ENCODE data around the gene INS.

The INS gene

DNA sequence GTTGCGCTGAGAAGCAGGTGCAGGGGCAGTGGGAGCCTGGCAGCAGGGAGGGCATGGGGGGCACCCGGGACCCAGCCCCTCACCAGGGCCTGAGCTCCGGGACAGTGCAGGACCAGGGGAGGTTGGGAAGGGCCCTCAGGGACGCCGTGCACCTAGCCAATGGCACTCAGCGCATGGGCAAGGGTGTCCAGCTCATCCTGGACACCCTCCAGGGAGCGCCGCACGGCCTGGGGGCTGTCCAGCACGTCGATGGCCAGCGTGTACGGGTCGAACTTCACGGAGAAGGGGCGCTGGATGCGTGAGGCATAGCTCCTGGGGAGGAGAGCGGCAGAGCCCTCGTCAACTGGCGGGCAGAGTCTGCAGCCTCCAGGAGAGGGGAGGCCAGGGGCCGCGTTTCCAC lies 3.1 kb upstream of the INS start:
- H3K27ac ChIP-seq (ENCODE audit: low read depth, low read length) = no peak overlapping the region
- H3K27me3 ChIP-seq (ENCODE audit: control insufficient read depth, insufficient read depth, low read length) = peaks cover 5% of the 10 kb centered on the region
- H3K4me1 ChIP-seq (ENCODE audit: control insufficient read depth, insufficient read depth, low read length) = no peaks in the 10 kb centered on the region
- H3K4me3 ChIP-seq (ENCODE audit: low read length) = no peak overlapping the region
- no peak overlapping the region for H3K9ac ChIP-seq (ENCODE audit: low read length)
- no peaks in the 10 kb centered on the region for H3K36me3 ChIP-seq (ENCODE audit: control insufficient read depth, insufficient read depth, low read length)

DNA sequence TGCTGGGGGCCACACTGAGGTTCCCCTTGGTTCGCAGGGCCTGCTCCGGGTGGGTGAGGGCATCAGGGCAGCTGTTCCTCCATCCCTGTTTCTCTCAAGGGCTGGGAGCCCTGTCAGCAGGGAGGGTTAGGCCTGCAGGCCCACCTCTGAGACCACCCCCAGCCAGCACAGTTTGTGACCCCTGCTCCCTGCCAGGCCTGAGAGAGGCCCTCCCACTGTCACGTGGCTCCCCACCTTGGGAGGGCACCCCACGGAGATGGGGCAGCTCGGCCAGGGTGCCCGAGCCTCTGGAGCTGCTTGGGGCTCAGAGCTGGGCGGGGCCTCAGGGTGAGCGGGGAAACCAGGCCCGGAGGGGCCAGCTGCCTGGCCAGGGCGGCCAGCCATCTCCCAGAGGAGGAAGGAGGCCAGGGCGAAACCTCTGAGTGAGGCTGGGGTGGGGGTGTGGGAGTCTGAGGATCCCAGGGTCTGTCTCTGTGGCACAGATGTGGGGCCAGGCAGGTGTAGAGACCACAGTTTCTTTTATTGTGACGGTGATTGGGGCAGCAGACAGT lies 2.5 kb upstream of the INS start:
- H3K27me3 ChIP-seq (ENCODE audit: control insufficient read depth, insufficient read depth, low read length) = peaks cover 5% of the 10 kb centered on the region
- no peaks in the 10 kb centered on the region for H3K36me3 ChIP-seq (ENCODE audit: control insufficient read depth, insufficient read depth, low read length)
- H3K4me3 ChIP-seq (ENCODE audit: low read length) = no peak overlapping the region
- no peaks in the 10 kb centered on the region for H3K4me1 ChIP-seq (ENCODE audit: control insufficient read depth, insufficient read depth, low read length)
- H3K9ac ChIP-seq (ENCODE audit: low read length) = no peak overlapping the region
- no peak overlapping the region for H3K27ac ChIP-seq (ENCODE audit: low read depth, low read length)

DNA sequence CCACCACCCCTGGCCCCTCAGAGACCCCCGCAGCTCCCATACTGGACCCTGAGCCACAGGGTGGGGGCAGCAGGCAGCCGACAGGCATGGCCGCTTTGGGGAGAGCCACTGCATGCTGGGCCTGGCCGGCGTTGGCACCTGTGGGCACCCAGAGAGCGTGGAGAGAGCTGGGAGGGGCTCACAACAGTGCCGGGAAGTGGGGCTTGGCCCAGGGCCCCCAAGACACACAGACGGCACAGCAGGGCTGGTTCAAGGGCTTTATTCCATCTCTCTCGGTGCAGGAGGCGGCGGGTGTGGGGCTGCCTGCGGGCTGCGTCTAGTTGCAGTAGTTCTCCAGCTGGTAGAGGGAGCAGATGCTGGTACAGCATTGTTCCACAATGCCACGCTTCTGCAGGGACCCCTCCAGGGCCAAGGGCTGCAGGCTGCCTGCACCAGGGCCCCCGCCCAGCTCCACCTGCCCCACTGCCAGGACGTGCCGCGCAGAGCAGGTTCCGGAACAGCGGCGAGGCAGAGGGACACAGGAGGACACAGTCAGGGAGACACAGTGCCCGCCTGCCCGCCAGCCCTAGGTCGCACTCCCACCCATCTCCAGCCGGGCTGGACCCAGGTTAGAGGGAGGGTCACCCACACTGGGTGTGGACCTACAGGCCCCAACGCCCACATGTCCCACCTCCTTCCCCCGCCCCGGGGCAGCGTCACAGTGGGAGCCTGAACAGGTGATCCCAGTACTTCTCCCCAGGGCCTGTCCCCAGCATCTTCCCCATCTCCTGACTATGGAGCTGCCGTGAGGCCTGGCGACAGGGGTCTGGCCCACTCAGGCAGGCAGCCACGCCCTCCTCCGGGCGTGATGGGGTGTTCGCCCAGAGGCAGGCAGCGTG lies 1.2 kb downstream of the INS start:
- H3K4me1 ChIP-seq (ENCODE audit: control insufficient read depth, insufficient read depth, low read length) = no peaks in the 10 kb centered on the region
- peaks cover 5% of the 10 kb centered on the region for H3K27me3 ChIP-seq (ENCODE audit: control insufficient read depth, insufficient read depth, low read length)

DNA sequence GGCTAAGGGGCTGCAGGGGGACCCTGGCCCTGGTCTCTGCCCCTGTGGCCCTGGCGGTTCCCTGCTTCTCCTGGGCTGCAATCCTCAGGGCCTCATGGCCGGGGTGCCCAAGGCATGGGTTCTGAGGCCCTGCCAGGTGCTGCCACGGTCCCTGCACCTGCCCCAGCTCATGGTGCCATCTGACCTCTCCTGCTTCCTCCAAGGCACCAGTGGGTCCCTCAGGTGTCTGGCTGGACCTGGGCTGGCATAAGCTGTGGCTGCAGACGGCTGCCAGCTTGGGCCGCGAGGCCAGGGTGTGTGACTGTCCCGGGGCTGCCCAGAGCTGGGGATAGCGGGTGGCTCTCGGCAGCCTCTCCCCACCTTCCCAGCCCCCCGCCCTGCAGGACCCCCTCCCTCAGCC lies 2.0 kb downstream of the INS start:
- Histone ChIP-seq H3K27me3 (ENCODE audit: control insufficient read depth, insufficient read depth, low read length) (peaks cover 5% of the 10 kb centered on the region), H3K27ac (ENCODE audit: low read depth, low read length) (no peak overlapping the region), H3K36me3 (ENCODE audit: control insufficient read depth, insufficient read depth, low read length) (no peaks in the 10 kb centered on the region), H3K4me1 (ENCODE audit: control insufficient read depth, insufficient read depth, low read length) (no peaks in the 10 kb centered on the region), H3K4me3 (ENCODE audit: low read length) (no peak overlapping the region), H3K9ac (ENCODE audit: low read length) (no peak overlapping the region)

More for the DNA sequence above, 1.2 kb downstream of the INS start:
- Histone ChIP-seq H3K27ac (ENCODE audit: low read depth, low read length) (no peak overlapping the region), H3K4me3 (ENCODE audit: low read length) (no peak overlapping the region), H3K36me3 (ENCODE audit: control insufficient read depth, insufficient read depth, low read length) (no peaks in the 10 kb centered on the region), H3K9ac (ENCODE audit: low read length) (no peak overlapping the region)

DNA sequence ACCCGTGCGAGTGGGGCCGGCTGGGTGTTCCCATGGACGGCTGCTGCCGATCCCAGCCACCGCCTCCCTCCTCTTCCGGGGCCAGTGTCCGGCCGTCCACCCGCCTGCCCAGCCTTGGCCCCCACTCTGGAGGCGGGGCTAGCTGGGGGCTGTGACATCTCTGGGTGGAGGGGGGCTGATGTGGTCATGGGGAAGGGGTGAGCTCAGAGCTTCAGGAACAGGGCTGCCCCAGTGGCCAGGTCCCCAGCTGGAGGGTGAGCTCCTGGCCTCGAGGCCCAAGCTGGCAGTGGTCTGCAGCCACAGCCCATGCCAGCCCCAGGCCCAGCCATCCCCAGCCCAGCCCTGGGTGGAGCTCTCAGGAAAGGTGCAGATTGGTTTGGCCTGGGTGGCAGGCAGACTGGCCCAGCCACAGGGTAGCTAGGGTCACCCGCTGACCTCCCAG lies 2.7 kb downstream of the INS start:
- Histone ChIP-seq H3K27ac (ENCODE audit: low read depth, low read length) (no peak overlapping the region), H3K4me3 (ENCODE audit: low read length) (no peak overlapping the region), H3K9ac (ENCODE audit: low read length) (no peak overlapping the region), H3K4me1 (ENCODE audit: control insufficient read depth, insufficient read depth, low read length) (no peaks in the 10 kb centered on the region), H3K27me3 (ENCODE audit: control insufficient read depth, insufficient read depth, low read length) (peaks cover 5% of the 10 kb centered on the region), H3K36me3 (ENCODE audit: control insufficient read depth, insufficient read depth, low read length) (no peaks in the 10 kb centered on the region)

DNA sequence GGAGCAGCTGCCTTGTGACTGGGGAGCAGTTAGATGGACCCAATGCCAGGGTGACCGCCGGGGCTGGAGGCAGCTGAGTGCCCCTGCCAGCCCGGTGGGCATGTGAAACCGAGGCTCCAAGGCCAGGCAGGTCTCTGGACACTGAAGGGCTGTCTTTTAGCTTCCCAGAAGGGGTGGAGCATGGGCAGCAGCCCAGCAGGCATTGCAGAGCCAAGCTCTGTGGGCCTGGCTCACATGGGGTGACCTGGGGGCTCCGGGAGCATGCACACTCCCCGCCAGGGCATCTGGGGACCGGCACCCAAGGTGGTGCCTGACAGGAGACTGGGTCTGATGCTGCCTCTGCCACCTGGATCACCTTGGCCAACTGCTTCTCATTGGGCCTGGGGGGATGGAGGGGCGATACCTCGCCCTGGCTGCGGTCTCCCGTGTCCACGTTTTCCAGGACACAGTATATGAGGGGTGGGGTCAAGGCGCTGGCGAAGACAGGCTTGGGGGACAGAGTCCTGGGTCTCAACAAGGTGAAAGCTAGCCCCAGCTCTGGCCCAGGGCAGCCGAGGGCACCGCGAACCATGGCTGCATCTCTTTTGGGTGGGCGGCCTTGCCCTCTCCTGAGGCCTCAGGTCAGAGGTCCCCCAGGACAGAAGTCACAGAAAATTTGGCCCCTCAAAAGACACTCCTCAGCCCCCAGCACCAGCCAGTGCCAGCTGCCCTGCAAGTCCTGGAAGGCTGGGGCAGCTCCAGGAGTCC lies 3.5 kb downstream of the INS start:
- no peak overlapping the region for H3K9ac ChIP-seq (ENCODE audit: low read length)
- no peaks in the 10 kb centered on the region for H3K4me1 ChIP-seq (ENCODE audit: control insufficient read depth, insufficient read depth, low read length)
- no peak overlapping the region for H3K27ac ChIP-seq (ENCODE audit: low read depth, low read length)
- H3K4me3 ChIP-seq (ENCODE audit: low read length) = no peak overlapping the region
- H3K36me3 ChIP-seq (ENCODE audit: control insufficient read depth, insufficient read depth, low read length) = no peaks in the 10 kb centered on the region
- peaks cover 5% of the 10 kb centered on the region for H3K27me3 ChIP-seq (ENCODE audit: control insufficient read depth, insufficient read depth, low read length)

DNA sequence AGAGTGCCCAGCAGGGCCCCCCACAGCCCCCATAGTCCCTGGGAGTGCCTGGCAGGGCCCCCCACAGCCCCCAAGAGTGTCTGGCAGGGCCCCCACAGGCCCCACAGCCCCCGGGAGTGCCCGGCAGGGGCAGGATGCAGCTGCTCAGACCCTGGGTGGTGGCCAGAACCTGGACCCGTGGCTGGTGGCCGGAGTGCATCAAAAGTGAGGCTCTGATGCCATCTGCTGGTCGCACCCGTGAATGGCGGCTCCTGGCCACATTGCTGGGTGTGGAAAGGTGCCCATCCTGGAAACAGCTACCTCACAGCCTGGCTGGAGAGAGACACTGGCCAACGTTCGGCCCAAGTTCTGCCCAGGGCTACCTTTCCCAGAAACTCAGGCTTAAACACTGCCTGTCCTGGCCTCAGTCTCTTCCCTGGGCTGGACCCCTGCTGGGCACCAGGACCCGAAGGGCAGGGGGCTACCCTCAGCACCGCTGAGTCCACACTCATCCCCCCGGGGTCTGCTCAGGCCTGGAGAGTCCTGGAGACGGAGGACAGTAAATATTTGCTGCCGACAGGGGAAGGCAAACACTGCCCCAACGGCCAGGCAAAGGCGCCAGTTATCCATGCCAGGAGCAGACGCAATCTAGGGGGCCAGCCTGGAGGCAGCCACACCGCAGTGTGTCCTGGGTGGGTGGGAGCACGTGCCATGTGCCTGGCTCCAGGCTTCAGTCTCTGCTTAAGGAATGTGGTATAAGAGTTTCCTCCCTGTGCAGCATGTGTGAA lies 4.4 kb downstream of the INS start:
- Histone ChIP-seq H3K4me3 (ENCODE audit: low read length) (no peak overlapping the region), H3K27ac (ENCODE audit: low read depth, low read length) (no peak overlapping the region), H3K27me3 (ENCODE audit: control insufficient read depth, insufficient read depth, low read length) (peaks cover 5% of the 10 kb centered on the region), H3K36me3 (ENCODE audit: control insufficient read depth, insufficient read depth, low read length) (no peaks in the 10 kb centered on the region), H3K4me1 (ENCODE audit: control insufficient read depth, insufficient read depth, low read length) (no peaks in the 10 kb centered on the region), H3K9ac (ENCODE audit: low read length) (no peak overlapping the region)

DNA sequence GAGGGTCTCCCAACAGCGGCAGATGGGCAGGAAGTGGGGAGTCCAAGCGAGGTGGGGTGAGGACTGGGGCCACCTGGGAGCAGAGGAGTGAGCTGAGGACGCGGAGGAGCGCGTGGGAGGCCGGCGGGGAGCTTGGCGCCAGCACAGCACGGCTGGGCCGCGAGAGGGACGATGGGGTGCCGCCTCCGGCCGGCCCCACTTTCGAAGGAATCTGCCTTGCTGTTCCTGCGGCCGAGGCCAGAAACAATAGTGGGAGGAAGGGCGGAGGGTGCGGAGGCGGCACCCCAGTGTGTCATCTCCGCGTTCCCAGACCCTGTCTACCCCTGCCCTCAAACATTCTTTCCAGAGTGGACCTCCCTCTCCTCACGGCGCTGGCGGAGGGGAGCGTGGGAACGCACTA lies 5.5 kb downstream of the INS start:
- H3K27ac ChIP-seq (ENCODE audit: low read depth, low read length) = no peak overlapping the region
- H3K4me1 ChIP-seq (ENCODE audit: control insufficient read depth, insufficient read depth, low read length) = no peaks in the 10 kb centered on the region
- no peaks in the 10 kb centered on the region for H3K36me3 ChIP-seq (ENCODE audit: control insufficient read depth, insufficient read depth, low read length)
- H3K9ac ChIP-seq (ENCODE audit: low read length) = no peak overlapping the region
- H3K27me3 ChIP-seq (ENCODE audit: control insufficient read depth, insufficient read depth, low read length) = peaks cover 5% of the 10 kb centered on the region
- H3K4me3 ChIP-seq (ENCODE audit: low read length) = no peak overlapping the region

DNA sequence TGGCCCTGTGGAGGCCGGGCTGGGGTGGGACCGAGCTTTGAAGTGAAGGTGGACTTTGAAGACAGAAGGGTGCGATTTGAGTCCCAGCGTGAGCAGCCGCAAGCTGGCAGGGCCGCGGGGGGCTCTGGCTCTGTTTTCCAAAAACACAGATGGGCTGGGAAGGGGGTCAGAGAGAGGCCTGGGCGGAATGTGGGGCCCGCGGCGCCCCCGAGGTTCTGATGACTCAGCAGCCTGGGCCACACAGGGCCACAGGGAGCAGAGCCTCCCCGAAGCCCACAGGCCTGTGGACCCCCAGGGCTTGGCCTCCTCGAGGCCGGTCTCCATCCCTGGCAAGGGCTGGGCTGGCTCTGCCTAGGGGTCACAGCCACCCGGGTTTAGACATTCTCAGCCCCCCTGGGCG lies 6.1 kb downstream of the INS start:
- H3K27ac ChIP-seq (ENCODE audit: low read depth, low read length) = no peak overlapping the region
- H3K4me1 ChIP-seq (ENCODE audit: control insufficient read depth, insufficient read depth, low read length) = no peaks in the 10 kb centered on the region
- no peaks in the 10 kb centered on the region for H3K36me3 ChIP-seq (ENCODE audit: control insufficient read depth, insufficient read depth, low read length)
- no peak overlapping the region for H3K4me3 ChIP-seq (ENCODE audit: low read length)
- no peak overlapping the region for H3K9ac ChIP-seq (ENCODE audit: low read length)
- peaks cover 5% of the 10 kb centered on the region for H3K27me3 ChIP-seq (ENCODE audit: control insufficient read depth, insufficient read depth, low read length)

DNA sequence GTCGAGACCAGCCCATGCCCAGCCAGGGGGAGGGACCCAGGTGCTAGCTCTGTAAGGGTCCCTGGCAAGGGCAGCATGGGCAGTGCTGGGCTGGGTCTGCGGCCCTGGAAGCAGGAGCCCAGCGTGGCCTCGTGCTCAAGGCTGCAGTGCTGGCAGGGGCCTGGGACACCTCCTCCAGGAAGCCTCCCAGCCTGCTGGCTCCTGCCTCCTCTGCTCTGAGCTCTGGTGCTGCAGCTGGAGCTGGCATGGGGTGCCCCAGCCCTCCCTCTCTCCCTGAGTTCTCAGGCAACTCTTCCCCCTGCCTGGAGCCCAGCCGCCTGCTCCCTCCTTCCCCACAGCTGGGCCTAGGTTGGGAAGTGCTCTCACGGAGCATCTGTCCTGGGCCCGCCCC lies 6.8 kb downstream of the INS start:
- H3K27ac ChIP-seq (ENCODE audit: low read depth, low read length) = no peak overlapping the region
- H3K36me3 ChIP-seq (ENCODE audit: control insufficient read depth, insufficient read depth, low read length) = no peaks in the 10 kb centered on the region
- no peak overlapping the region for H3K4me3 ChIP-seq (ENCODE audit: low read length)
- H3K9ac ChIP-seq (ENCODE audit: low read length) = no peak overlapping the region
- H3K27me3 ChIP-seq (ENCODE audit: control insufficient read depth, insufficient read depth, low read length) = peaks cover 8% of the 10 kb centered on the region
- H3K4me1 ChIP-seq (ENCODE audit: control insufficient read depth, insufficient read depth, low read length) = no peaks in the 10 kb centered on the region

DNA sequence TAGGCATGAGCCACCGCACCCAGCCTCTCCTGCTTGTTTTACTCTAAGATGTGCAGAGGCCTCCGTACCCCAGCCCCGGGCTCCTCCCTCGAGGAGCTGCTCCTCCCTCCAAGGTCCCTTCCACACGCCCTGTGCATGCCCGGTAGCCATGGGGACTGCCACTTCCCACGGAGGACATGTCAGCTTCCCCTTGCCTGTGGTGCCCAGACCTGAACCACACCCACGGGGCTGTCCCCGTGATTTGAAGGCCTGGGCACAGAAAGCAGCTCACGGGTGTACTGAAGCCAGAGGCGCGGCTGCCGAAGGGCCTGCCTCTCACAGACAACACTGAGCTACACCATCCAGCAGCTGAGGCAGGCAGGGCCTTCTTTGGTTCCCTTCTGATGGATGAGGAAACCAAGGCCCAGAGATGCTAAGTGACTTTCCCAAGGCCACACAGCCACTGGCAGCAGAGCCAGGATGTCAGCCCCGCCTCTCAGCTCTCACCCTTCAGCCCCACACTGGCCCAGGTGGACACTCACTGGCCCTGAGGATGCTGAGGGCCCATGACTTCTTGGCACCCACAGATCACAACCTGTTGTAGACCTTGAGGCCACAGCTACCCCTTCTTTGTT lies 7.3 kb downstream of the INS start:
- no peak overlapping the region for H3K27ac ChIP-seq (ENCODE audit: low read depth, low read length)
- H3K9ac ChIP-seq (ENCODE audit: low read length) = no peak overlapping the region
- H3K27me3 ChIP-seq (ENCODE audit: control insufficient read depth, insufficient read depth, low read length) = peaks cover 10% of the 10 kb centered on the region
- H3K36me3 ChIP-seq (ENCODE audit: control insufficient read depth, insufficient read depth, low read length) = no peaks in the 10 kb centered on the region
- no peaks in the 10 kb centered on the region for H3K4me1 ChIP-seq (ENCODE audit: control insufficient read depth, insufficient read depth, low read length)
- no peak overlapping the region for H3K4me3 ChIP-seq (ENCODE audit: low read length)
